Stimulated activated CD4-positive, alpha-beta T cell treated with anti-CD3 and anti-CD28 coated beads, Interleukin-12 subunit alpha, Interleukin-12 subunit beta, amount 100 ng/mL, for 24 hours (primary cell): Measurements from ENCODE around the gene BNIP2.

Source experiments
- DNase-seq, 2 experiments: peaks; one replicate each; pipeline ENCODE4 v3.0.0-alpha.2; 2020; ENCODE audit warnings: low read depth in 2 of 2

BNIP2 gene

GRCh38 chr15:59636184-59636583 is 52.9 kb downstream of the BNIP2 start:
- DNase-seq = no peak

- no peak for DNase-seq
Measured at GRCh38 chr15:59632714-59633113, 56.4 kb downstream of the BNIP2 start.

GRCh38 chr15:59622289-59622688 is 66.8 kb downstream of the BNIP2 start:
- peak; percentile 7 to 40 for DNase-seq

DNA sequence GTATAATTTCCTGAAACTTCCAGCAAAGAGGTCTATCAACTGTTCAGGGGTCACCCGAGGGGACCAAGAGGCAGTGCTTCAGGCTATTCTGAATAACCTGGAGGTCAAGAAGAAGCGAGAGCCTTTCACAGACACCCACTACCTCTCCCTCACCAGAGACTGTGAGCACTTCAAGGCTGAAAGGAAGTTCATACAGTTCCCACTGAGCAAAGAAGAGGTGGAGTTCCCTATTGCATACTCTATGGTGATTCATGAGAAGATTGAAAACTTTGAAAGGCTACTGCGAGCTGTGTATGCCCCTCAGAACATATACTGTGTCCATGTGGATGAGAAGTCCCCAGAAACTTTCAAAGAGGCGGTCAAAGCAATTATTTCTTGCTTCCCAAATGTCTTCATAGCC is 70.7 kb downstream of the BNIP2 start:
- DNase-seq = no peak

DNA sequence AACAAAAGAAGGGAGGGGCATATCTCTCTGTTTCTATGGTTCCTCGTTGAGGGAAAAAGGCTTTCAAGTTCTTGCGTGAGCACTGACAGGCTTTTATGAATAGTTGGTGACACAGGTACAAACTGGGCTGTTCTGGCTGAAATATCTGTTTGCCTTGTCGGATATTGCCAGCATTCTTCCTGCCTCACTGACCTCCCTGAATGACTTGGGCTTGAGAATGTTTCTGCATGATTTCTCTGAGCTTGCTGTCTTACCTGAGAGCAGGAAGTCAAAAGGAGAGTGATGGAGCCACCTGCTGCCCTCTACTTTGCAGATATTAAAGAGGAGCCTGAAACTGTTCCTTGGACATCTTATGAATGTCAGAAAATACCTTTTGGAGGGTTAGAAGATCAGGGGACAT is 72.7 kb downstream of the BNIP2 start:
- no peak for DNase-seq

DNA sequence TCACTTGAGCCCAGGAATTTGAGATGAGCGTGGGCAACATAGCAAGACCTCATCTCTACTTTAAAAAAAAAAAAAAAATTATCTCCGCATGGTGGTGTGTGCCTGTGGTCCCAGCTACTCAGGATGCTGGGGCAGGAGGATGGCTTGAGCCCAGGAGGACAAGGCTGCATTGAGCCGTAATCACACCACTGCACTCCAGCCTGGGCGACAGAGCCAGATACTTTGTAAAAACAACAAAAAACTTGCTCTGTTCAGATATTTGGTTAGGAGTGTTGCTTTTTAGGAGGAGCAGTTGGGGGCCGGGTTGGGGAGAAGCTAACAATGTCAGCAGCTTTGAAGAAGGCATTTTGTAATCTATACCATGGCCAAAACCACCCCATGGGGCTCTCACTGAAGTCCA is 73.5 kb downstream of the BNIP2 start:
- DNase-seq = no peak

DNA sequence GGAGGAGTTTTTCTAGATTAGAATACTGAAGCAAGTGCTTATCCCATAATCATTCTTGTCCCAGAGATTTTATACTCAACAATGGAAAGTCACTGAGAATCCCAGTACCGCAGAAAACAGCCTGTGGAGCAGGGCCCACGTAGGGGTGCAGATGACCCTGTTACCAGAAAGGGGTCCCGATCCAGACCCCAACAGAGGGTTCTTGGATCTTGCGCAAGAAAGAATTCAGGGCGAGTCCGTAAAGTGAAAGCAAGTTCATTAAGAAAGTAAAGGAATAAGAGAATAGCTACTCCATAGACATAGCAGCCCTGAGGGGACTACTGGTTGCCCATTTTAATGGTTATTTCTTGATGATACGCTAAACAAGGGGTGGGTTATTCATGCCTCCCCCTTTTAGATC is 75.0 kb downstream of the BNIP2 start:
- no peak for DNase-seq

- DNase-seq = no peak
Measured at GRCh38 chr15:59611276-59612260, 77.6 kb downstream of the BNIP2 start, which contains the start of gene GCNT3. Gene GCNT3, plus strand, starts transcription at chr15:59611783. Its CDS starts 6,456 bp downstream, at chr15:59618239.

GRCh38 chr15:59609730-59610712 is 79.1 kb downstream of the BNIP2 start:
- no peak for DNase-seq
